H1 (cell line): ENCODE data around the gene MAPK11. TPM values are rescaled to one million over a fixed set of nuclear protein-coding genes. Genes with fewer than 3 reads are reported as not detected.

Experiments used
- CHD1 ChIP-seq: IDR thresholded peaks from 2 replicates; pipeline ENCODE4 v1.6.1; 2012; ENCODE audit warnings: low read depth, low read length, improper control_type of control experiment
- CHD2 ChIP-seq: IDR thresholded peaks from 2 replicates; pipeline ENCODE4 v1.6.1; 2012; ENCODE audit warnings: low read length, improper control_type of control experiment
- EP300 ChIP-seq, 2 experiments: IDR thresholded peaks; 1 replicate in 1 of 2; 2 replicates in 1 of 2; pipeline ENCODE4 v1.6.1; 2011 to 2012; ENCODE audit warnings: low read depth in 2 of 2, low read length in 2 of 2, mild to moderate bottlenecking in 2 of 2, borderline replicate concordance in 1 of 2, inconsistent platforms in 1 of 2, moderate library complexity in 1 of 2
- FOSL1 ChIP-seq: IDR thresholded peaks from 2 replicates; pipeline ENCODE4 v1.6.1; 2011; ENCODE audit warnings: mild to moderate bottlenecking, low read depth, low read length, moderate library complexity; ENCODE audit not compliant: insufficient read depth
- HDAC6 ChIP-seq: IDR thresholded peaks from one replicate; pipeline ENCODE4 v1.7.1; 2012; ENCODE audit warnings: low read depth, mild to moderate bottlenecking, inconsistent platforms, low read length, moderate library complexity
- MAFK ChIP-seq: IDR thresholded peaks from 2 replicates; pipeline ENCODE4 v1.6.1; 2012; ENCODE audit warnings: low read depth, mild to moderate bottlenecking, improper control_type of control experiment, low read length
- RBBP5 ChIP-seq: IDR thresholded peaks from 2 replicates; pipeline ENCODE4 v1.7.1; 2012; ENCODE audit warnings: low read depth, mild to moderate bottlenecking, inconsistent platforms, low read length, moderate library complexity, borderline replicate concordance
- polyA plus RNA-seq, 7 experiments: library from polyadenylated mRNA; depleted of rRNA in 3 of 7; stranded (reverse) in 5 of 7; unstranded in 2 of 7; fragments of >200 nt in 5 of 7; fragments of 200-250 nt in 2 of 7; gene quantifications; 1 replicate in 5 of 7; 2 replicates in 1 of 7; 4 replicates in 1 of 7; pipeline versions ENCODE4 v1.2.1 to v1.2.3, GENCODE V29; 2011 to 2013; ENCODE audit warnings: missing spikeins in 2 of 7, mixed read lengths in 2 of 7
- total RNA-seq: library from RNA; stranded (reverse); fragmentation: NEBNext Ultra II Directional; extraction: Animal tissue kit (Norgen Biotek cat#: 25700); gene quantifications from 2 replicates; pipeline ENCODE4 v1.2.1, GENCODE V29; 2021

Gene MAPK11
- total and polyA plus RNA-seq, 2 of the 8 experiments (the other 6 are each of a cell fraction or from before 2014, with no cell fraction given): 0.70 to 1.5 TPM

- no peak for TF ChIP-seq MAFK
- TF ChIP-seq EP300 (IDR thresholded peaks at IDR 0.05; ENCODE audit: borderline replicate concordance in 1 of 2, low read depth in 2 of 2, low read length in 2 of 2): no peak
- TF ChIP-seq HDAC6: no peak
- no peak for TF ChIP-seq FOSL1
- TF ChIP-seq CHD2: no peak
- TF ChIP-seq CHD1: no peak
- no peak for TF ChIP-seq RBBP5
Observed at GRCh38 chr22:50296658-50297490, 26.7 kb upstream of the MAPK11 start (continued).
